K562 (cell line): ENCODE measurements around the gene MS4A6E.

Source experiments
- EZH2 ChIP-seq: IDR thresholded peaks from 2 replicates; pipeline ENCODE4 v1.6.1; 2012; ENCODE audit warnings: low read depth, mild to moderate bottlenecking, inconsistent platforms, low read length, borderline replicate concordance
- FOXA1 ChIP-seq: fragments of 450-650 bp; IDR thresholded peaks from 2 replicates; pipeline ENCODE4 v1.6.1; 2016; ENCODE audit warnings: mild to moderate bottlenecking, borderline replicate concordance
- GTF2F1 ChIP-seq: IDR thresholded peaks from 2 replicates; pipeline ENCODE4 v1.6.1; 2011; ENCODE audit warnings: low read depth, low read length, improper control_type of control experiment
- JUND ChIP-seq, 2 experiments: IDR thresholded peaks; 2 replicates in 1 of 2; 3 replicates in 1 of 2; pipeline ENCODE4 v1.6.1; 2011; ENCODE audit warnings: borderline replicate concordance in 2 of 2, low read depth in 2 of 2, low read length in 2 of 2, improper control_type of control experiment in 1 of 2, missing biosample characterization in 1 of 2, missing genetic modification characterization in 1 of 2, missing genetic modification reagents in 1 of 2
- NR3C1 ChIP-seq: sonication (generic); formaldehyde crosslinking; IDR thresholded peaks from 2 replicates; pipeline ENCODE4 v1.8.1; 2022; ENCODE audit warnings: missing genetic modification reagents
- RAD21 ChIP-seq, 2 experiments: fragments of 250-450 bp in 1 of 2; fragments of 450-650 bp in 1 of 2; sonication (Bioruptor Pico) in 1 of 2; formaldehyde crosslinking in 1 of 2; IDR thresholded peaks in 1 of 2; conservative IDR thresholded peaks in 1 of 2; 2 replicates each; pipeline versions ENCODE4 v1.4.0 to v1.8.0; 2020 to 2022; ENCODE audit warnings: mild to moderate bottlenecking in 2 of 2, moderate library complexity in 1 of 2
- TAL1 ChIP-seq: fragments of 450-650 bp; IDR thresholded peaks from 2 replicates; pipeline ENCODE4 v1.6.1; 2016; ENCODE audit warnings: mild to moderate bottlenecking
- TBP ChIP-seq: optimal IDR thresholded peaks from 2 replicates; pipeline ENCODE3; 2011; ENCODE audit warnings: low read depth, low read length, improper control_type of control experiment
- U2AF1 ChIP-seq: fragments of 200-400 bp; formaldehyde crosslinking; optimal IDR thresholded peaks from 2 replicates; pipeline ENCODE3; 2017; ENCODE audit warnings: mild to moderate bottlenecking, low read depth, low read length, moderate library complexity
- ZNF239 ChIP-seq: fragments of 250-450 bp; sonication (Bioruptor Pico); IDR thresholded peaks from 2 replicates; pipeline ENCODE4 v1.4.0; 2020; ENCODE audit warnings: mild to moderate bottlenecking
- TF ChIP-seq, protein P1 (sequence below): fragments of 450-650 bp; IDR thresholded peaks from 2 replicates; pipeline ENCODE4 v1.6.1; 2016; ENCODE audit warnings: mild to moderate bottlenecking, moderate library complexity
- TF ChIP-seq, protein P2 (sequence below): sonication (generic); formaldehyde crosslinking; IDR thresholded peaks from 2 replicates; pipeline ENCODE4 v1.8.1; 2023; ENCODE audit warnings: mild to moderate bottlenecking, missing genetic modification reagents
- TF ChIP-seq, protein P3 (sequence below), 3 experiments: IDR thresholded peaks in 2 of 3; conservative IDR thresholded peaks in 1 of 3; 2 replicates each; pipeline ENCODE4 v1.5.1; 2011 to 2012; ENCODE audit warnings: low read length in 3 of 3, mild to moderate bottlenecking in 3 of 3, control low read depth in 2 of 3, improper control_type of control experiment in 1 of 3, inconsistent platforms in 1 of 3, low read depth in 1 of 3, mixed read lengths in 1 of 3, moderate library complexity in 1 of 3; ENCODE audit not compliant: insufficient read depth in 2 of 3

DNA sequence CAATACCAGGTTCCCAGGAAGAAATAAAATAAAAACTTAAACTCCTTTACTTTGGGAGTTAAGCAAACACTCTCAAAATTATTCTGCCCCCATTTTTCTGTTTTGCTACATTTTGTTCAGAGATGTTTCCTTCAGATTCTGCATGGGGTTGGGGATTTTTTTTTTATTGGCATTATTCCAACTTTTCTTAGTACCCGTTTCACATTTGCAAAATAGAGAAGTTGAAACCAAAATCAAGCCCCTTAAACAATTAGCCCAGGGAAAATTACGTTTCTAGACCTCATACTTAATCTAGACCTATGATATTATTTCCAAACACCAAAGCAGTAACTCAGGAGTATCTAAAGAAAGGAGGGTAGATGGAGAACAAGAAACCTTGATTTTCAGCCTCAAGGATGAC, 30.7 kb downstream of the MS4A6E start:
- TF ChIP-seq EZH2 (no peak), ZNF239 (no peak), GTF2F1 (no peak), NR3C1 (CRISPR knock-in tag) (no peak), FOXA1 (no peak), RAD21 (CRISPR knock-in tag; conservative IDR thresholded peaks at IDR 0.05 in 1 of 2, IDR thresholded peaks at IDR 0.05 in 1 of 2) (no peak), TAL1 (no peak), TBP (no peak), JUND (IDR thresholded peaks at IDR 0.05; ENCODE audit: borderline replicate concordance, low read depth, low read length) (no peak), JUND (tag; IDR thresholded peaks at IDR 0.05; ENCODE audit: borderline replicate concordance, low read depth, low read length) (no peak), U2AF1 (no peak)
- TF ChIP-seq, protein P1, sequence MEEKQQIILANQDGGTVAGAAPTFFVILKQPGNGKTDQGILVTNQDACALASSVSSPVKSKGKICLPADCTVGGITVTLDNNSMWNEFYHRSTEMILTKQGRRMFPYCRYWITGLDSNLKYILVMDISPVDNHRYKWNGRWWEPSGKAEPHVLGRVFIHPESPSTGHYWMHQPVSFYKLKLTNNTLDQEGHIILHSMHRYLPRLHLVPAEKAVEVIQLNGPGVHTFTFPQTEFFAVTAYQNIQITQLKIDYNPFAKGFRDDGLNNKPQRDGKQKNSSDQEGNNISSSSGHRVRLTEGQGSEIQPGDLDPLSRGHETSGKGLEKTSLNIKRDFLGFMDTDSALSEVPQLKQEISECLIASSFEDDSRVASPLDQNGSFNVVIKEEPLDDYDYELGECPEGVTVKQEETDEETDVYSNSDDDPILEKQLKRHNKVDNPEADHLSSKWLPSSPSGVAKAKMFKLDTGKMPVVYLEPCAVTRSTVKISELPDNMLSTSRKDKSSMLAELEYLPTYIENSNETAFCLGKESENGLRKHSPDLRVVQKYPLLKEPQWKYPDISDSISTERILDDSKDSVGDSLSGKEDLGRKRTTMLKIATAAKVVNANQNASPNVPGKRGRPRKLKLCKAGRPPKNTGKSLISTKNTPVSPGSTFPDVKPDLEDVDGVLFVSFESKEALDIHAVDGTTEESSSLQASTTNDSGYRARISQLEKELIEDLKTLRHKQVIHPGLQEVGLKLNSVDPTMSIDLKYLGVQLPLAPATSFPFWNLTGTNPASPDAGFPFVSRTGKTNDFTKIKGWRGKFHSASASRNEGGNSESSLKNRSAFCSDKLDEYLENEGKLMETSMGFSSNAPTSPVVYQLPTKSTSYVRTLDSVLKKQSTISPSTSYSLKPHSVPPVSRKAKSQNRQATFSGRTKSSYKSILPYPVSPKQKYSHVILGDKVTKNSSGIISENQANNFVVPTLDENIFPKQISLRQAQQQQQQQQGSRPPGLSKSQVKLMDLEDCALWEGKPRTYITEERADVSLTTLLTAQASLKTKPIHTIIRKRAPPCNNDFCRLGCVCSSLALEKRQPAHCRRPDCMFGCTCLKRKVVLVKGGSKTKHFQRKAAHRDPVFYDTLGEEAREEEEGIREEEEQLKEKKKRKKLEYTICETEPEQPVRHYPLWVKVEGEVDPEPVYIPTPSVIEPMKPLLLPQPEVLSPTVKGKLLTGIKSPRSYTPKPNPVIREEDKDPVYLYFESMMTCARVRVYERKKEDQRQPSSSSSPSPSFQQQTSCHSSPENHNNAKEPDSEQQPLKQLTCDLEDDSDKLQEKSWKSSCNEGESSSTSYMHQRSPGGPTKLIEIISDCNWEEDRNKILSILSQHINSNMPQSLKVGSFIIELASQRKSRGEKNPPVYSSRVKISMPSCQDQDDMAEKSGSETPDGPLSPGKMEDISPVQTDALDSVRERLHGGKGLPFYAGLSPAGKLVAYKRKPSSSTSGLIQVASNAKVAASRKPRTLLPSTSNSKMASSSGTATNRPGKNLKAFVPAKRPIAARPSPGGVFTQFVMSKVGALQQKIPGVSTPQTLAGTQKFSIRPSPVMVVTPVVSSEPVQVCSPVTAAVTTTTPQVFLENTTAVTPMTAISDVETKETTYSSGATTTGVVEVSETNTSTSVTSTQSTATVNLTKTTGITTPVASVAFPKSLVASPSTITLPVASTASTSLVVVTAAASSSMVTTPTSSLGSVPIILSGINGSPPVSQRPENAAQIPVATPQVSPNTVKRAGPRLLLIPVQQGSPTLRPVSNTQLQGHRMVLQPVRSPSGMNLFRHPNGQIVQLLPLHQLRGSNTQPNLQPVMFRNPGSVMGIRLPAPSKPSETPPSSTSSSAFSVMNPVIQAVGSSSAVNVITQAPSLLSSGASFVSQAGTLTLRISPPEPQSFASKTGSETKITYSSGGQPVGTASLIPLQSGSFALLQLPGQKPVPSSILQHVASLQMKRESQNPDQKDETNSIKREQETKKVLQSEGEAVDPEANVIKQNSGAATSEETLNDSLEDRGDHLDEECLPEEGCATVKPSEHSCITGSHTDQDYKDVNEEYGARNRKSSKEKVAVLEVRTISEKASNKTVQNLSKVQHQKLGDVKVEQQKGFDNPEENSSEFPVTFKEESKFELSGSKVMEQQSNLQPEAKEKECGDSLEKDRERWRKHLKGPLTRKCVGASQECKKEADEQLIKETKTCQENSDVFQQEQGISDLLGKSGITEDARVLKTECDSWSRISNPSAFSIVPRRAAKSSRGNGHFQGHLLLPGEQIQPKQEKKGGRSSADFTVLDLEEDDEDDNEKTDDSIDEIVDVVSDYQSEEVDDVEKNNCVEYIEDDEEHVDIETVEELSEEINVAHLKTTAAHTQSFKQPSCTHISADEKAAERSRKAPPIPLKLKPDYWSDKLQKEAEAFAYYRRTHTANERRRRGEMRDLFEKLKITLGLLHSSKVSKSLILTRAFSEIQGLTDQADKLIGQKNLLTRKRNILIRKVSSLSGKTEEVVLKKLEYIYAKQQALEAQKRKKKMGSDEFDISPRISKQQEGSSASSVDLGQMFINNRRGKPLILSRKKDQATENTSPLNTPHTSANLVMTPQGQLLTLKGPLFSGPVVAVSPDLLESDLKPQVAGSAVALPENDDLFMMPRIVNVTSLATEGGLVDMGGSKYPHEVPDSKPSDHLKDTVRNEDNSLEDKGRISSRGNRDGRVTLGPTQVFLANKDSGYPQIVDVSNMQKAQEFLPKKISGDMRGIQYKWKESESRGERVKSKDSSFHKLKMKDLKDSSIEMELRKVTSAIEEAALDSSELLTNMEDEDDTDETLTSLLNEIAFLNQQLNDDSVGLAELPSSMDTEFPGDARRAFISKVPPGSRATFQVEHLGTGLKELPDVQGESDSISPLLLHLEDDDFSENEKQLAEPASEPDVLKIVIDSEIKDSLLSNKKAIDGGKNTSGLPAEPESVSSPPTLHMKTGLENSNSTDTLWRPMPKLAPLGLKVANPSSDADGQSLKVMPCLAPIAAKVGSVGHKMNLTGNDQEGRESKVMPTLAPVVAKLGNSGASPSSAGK: no peak
- TF ChIP-seq, protein P2, sequence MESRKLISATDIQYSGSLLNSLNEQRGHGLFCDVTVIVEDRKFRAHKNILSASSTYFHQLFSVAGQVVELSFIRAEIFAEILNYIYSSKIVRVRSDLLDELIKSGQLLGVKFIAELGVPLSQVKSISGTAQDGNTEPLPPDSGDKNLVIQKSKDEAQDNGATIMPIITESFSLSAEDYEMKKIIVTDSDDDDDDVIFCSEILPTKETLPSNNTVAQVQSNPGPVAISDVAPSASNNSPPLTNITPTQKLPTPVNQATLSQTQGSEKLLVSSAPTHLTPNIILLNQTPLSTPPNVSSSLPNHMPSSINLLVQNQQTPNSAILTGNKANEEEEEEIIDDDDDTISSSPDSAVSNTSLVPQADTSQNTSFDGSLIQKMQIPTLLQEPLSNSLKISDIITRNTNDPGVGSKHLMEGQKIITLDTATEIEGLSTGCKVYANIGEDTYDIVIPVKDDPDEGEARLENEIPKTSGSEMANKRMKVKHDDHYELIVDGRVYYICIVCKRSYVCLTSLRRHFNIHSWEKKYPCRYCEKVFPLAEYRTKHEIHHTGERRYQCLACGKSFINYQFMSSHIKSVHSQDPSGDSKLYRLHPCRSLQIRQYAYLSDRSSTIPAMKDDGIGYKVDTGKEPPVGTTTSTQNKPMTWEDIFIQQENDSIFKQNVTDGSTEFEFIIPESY (CRISPR knock-in tag): no peak
- TF ChIP-seq, protein P3, sequence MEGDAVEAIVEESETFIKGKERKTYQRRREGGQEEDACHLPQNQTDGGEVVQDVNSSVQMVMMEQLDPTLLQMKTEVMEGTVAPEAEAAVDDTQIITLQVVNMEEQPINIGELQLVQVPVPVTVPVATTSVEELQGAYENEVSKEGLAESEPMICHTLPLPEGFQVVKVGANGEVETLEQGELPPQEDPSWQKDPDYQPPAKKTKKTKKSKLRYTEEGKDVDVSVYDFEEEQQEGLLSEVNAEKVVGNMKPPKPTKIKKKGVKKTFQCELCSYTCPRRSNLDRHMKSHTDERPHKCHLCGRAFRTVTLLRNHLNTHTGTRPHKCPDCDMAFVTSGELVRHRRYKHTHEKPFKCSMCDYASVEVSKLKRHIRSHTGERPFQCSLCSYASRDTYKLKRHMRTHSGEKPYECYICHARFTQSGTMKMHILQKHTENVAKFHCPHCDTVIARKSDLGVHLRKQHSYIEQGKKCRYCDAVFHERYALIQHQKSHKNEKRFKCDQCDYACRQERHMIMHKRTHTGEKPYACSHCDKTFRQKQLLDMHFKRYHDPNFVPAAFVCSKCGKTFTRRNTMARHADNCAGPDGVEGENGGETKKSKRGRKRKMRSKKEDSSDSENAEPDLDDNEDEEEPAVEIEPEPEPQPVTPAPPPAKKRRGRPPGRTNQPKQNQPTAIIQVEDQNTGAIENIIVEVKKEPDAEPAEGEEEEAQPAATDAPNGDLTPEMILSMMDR (IDR thresholded peaks at IDR 0.05 in 2 of 3, conservative IDR thresholded peaks at IDR 0.05 in 1 of 3; ENCODE audit: insufficient read depth in 2 of 3, low read depth in 1 of 3, low read length in 3 of 3): no peak
